ENCODE data around the gene CASK.
"Not testable (repeated sequence)": the region's sequence is repeated elsewhere in the genome, so short reads cannot be mapped to it uniquely, and the experiment has no call there.

The CASK gene

GRCh38 chrX:41655101-41655500 is 268.3 kb downstream of the CASK start:
- H3K9ac ChIP-seq (ENCODE audit: low read length) = no peak overlapping the region
- no peak overlapping the region for H3K4me2 ChIP-seq (ENCODE audit: low read length)
- H2AFZ ChIP-seq (ENCODE audit: low read length) = no peak overlapping the region
- no peaks in the 10 kb centered on the region for H3K9me3 ChIP-seq (ENCODE audit: low read length)
- H3K27ac ChIP-seq (ENCODE audit: low read depth, low read length, poor library complexity, severe bottlenecking) = no peak overlapping the region
- H4K20me1 ChIP-seq (ENCODE audit: insufficient read depth, low read length) = no peaks in the 10 kb centered on the region
- no peak for TF ChIP-seq EZH2 (IDR thresholded peaks at IDR 0.05; ENCODE audit: borderline replicate concordance, low read length)
- TF ChIP-seq, protein P1, sequence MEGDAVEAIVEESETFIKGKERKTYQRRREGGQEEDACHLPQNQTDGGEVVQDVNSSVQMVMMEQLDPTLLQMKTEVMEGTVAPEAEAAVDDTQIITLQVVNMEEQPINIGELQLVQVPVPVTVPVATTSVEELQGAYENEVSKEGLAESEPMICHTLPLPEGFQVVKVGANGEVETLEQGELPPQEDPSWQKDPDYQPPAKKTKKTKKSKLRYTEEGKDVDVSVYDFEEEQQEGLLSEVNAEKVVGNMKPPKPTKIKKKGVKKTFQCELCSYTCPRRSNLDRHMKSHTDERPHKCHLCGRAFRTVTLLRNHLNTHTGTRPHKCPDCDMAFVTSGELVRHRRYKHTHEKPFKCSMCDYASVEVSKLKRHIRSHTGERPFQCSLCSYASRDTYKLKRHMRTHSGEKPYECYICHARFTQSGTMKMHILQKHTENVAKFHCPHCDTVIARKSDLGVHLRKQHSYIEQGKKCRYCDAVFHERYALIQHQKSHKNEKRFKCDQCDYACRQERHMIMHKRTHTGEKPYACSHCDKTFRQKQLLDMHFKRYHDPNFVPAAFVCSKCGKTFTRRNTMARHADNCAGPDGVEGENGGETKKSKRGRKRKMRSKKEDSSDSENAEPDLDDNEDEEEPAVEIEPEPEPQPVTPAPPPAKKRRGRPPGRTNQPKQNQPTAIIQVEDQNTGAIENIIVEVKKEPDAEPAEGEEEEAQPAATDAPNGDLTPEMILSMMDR (IDR thresholded peaks at IDR 0.05; ENCODE audit: low read length) = no peak
- H3K36me3 ChIP-seq (ENCODE audit: insufficient read depth, low read length) = peaks cover 37% of the 10 kb centered on the region
- no peaks in the 10 kb centered on the region for H3K9me2 ChIP-seq (ENCODE audit: low read depth, low read length)
- no peaks in the 10 kb centered on the region for H3F3A ChIP-seq (ENCODE audit: insufficient read depth, low read length)
- no peaks in the 10 kb centered on the region for H3K4me1 ChIP-seq (ENCODE audit: insufficient read depth, low read length, severe bottlenecking)
- no peak overlapping the region for H3K4me3 ChIP-seq (ENCODE audit: low read depth, low read length, poor library complexity, severe bottlenecking)
- no peaks in the 10 kb centered on the region for H3K27me3 ChIP-seq (ENCODE audit: insufficient read depth, low read length)
- no peaks in the 10 kb centered on the region for H3K79me2 ChIP-seq (ENCODE audit: insufficient read depth, low read length)

DNA sequence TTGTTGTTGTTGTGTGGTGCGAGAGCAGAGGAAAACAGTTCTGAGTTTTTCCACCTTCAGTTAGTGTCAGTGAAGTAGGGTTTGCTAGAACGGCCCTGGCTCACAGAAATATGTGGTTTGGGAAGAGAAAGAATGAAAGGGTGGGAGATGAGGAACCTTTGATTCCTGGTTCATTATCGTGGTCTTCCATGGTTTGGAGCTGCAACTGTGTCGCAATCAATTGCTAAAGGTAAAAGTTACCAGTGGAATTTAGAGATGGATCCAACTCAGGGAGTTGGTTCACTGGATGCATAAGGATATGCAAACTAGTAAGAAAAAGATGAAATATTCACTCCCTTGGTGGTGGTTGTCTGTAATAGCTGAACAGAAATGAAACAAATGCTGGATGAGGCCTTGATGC is 270.2 kb downstream of the CASK start:
- Histone ChIP-seq H3K9ac (ENCODE audit: low read length) (no peak overlapping the region), H3F3A (ENCODE audit: insufficient read depth, low read length) (no peaks in the 10 kb centered on the region), H3K4me1 (ENCODE audit: insufficient read depth, low read length, severe bottlenecking) (no peaks in the 10 kb centered on the region), H2AFZ (ENCODE audit: low read length) (no peak overlapping the region), H3K4me3 (ENCODE audit: low read depth, low read length, poor library complexity, severe bottlenecking) (no peak overlapping the region), H3K9me2 (ENCODE audit: low read depth, low read length) (no peaks in the 10 kb centered on the region), H3K79me2 (ENCODE audit: insufficient read depth, low read length) (no peaks in the 10 kb centered on the region), H3K27me3 (ENCODE audit: insufficient read depth, low read length) (no peaks in the 10 kb centered on the region), H4K20me1 (ENCODE audit: insufficient read depth, low read length) (no peaks in the 10 kb centered on the region), H3K36me3 (ENCODE audit: insufficient read depth, low read length) (peaks cover 24% of the 10 kb centered on the region), H3K9me3 (ENCODE audit: low read length) (no peaks in the 10 kb centered on the region), H3K4me2 (ENCODE audit: low read length) (no peak overlapping the region), H3K27ac (ENCODE audit: low read depth, low read length, poor library complexity, severe bottlenecking) (no peak overlapping the region)
- TF ChIP-seq, protein P1 (IDR thresholded peaks at IDR 0.05; ENCODE audit: low read length) = no peak
- TF ChIP-seq EZH2 (IDR thresholded peaks at IDR 0.05; ENCODE audit: borderline replicate concordance, low read length) = no peak

GRCh38 chrX:41646201-41646600 is 277.2 kb downstream of the CASK start:
- not testable (repeated sequence) for H3F3A ChIP-seq (ENCODE audit: insufficient read depth, low read length); H3K79me2 ChIP-seq (ENCODE audit: insufficient read depth, low read length); H3K27ac ChIP-seq (ENCODE audit: low read depth, low read length, poor library complexity, severe bottlenecking); H4K20me1 ChIP-seq (ENCODE audit: insufficient read depth, low read length); H3K9me3 ChIP-seq (ENCODE audit: low read length); H3K27me3 ChIP-seq (ENCODE audit: insufficient read depth, low read length); H3K9ac ChIP-seq (ENCODE audit: low read length); H3K4me2 ChIP-seq (ENCODE audit: low read length); H3K9me2 ChIP-seq (ENCODE audit: low read depth, low read length); H3K36me3 ChIP-seq (ENCODE audit: insufficient read depth, low read length); H3K4me1 ChIP-seq (ENCODE audit: insufficient read depth, low read length, severe bottlenecking); H2AFZ ChIP-seq (ENCODE audit: low read length); H3K4me3 ChIP-seq (ENCODE audit: low read depth, low read length, poor library complexity, severe bottlenecking)

DNA sequence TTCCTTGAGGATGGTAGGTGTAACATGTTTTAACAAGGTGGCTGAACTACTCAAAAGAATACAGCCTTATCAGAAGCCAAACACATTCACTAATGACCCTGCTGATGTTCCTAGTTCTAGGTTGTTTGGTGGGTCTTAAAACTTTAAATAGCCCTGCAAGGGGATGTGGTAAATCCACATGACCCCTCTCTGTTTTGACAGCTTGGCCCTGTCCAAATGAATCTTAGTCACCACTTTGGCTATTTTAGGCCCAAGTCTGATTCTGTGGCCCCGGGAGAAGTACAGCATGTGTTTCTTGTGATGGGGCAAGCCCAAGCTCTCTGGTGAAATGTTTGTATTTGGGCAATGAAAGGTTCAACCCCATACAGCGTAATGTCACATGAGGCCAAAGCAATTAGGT is 289.1 kb downstream of the CASK start:
- Histone ChIP-seq H4K20me1 (ENCODE audit: insufficient read depth, low read length) (no peaks in the 10 kb centered on the region), H3K79me2 (ENCODE audit: insufficient read depth, low read length) (no peaks in the 10 kb centered on the region), H3K9me3 (ENCODE audit: low read length) (no peaks in the 10 kb centered on the region), H2AFZ (ENCODE audit: low read length) (no peak overlapping the region), H3K4me2 (ENCODE audit: low read length) (no peak overlapping the region), H3K27me3 (ENCODE audit: insufficient read depth, low read length) (no peaks in the 10 kb centered on the region), H3K4me3 (ENCODE audit: low read depth, low read length, poor library complexity, severe bottlenecking) (no peak overlapping the region), H3F3A (ENCODE audit: insufficient read depth, low read length) (no peaks in the 10 kb centered on the region), H3K9ac (ENCODE audit: low read length) (no peak overlapping the region), H3K9me2 (ENCODE audit: low read depth, low read length) (no peaks in the 10 kb centered on the region), H3K36me3 (ENCODE audit: insufficient read depth, low read length) (no peaks in the 10 kb centered on the region), H3K4me1 (ENCODE audit: insufficient read depth, low read length, severe bottlenecking) (no peaks in the 10 kb centered on the region), H3K27ac (ENCODE audit: low read depth, low read length, poor library complexity, severe bottlenecking) (no peak overlapping the region)
- TF ChIP-seq, protein P1 (IDR thresholded peaks at IDR 0.05; ENCODE audit: low read length) = no peak
- no peak for TF ChIP-seq EZH2 (IDR thresholded peaks at IDR 0.05; ENCODE audit: borderline replicate concordance, low read length)

Data from OCI-LY1 (cell line).